Upper lobe of right lung (tissue), 1 donor: ENCODE results near the gene SLC9A3. TPM values are rescaled to one million over a fixed set of nuclear protein-coding genes. Genes with fewer than 3 reads are reported as not detected.

ENCODE experiments used
- ATAC-seq: fragments of 200-7000 bp; cut with Tn5 transposase; one replicate; pipeline ENCODE4 v1.9.1; 2020; ENCODE audit warnings: mild to moderate bottlenecking, moderate library complexity
- DNase-seq: peaks from one replicate; pipeline ENCODE4 v3.0.0-alpha.2; 2020
- H3K27ac ChIP-seq: fragments of 200-600 bp; one replicate; pipeline ENCODE4 v1.8.0; 2022
- H3K27me3 ChIP-seq: fragments of 200-600 bp; one replicate; pipeline ENCODE4 v1.8.0; 2022; ENCODE audit warnings: mild to moderate bottlenecking
- H3K36me3 ChIP-seq: fragments of 200-600 bp; one replicate; pipeline ENCODE4 v1.8.0; 2022
- H3K4me1 ChIP-seq: fragments of 200-600 bp; one replicate; pipeline ENCODE4 v1.8.0; 2022
- H3K4me3 ChIP-seq: fragments of 200-600 bp; one replicate; pipeline ENCODE4 v1.8.0; 2022; ENCODE audit warnings: mild to moderate bottlenecking
- H3K9me3 ChIP-seq: fragments of 200-600 bp; one replicate; pipeline ENCODE4 v1.8.0; 2022
- CTCF ChIP-seq: fragments of 200-600 bp; IDR thresholded peaks from one replicate; pipeline ENCODE4 v1.8.0; 2022; ENCODE audit warnings: antibody characterized with exemption
- intact Hi-C: fragments of 100-400 bp; cut with DNase I; formaldehyde crosslinking; loops from one replicate; pipeline ENCODE4 v1.11.0; 2022
- total RNA-seq: library from RNA; stranded (reverse); fragmentation: NEBNext Ultra II Directional; extraction: Animal tissue kit (Norgen Biotek cat#: 25700); gene quantifications from one replicate; pipeline ENCODE4 v1.2.1, GENCODE V29; 2021
- donor health status: DM: no; HTN: yes; CAD: no; lungs with severe emphysema.

SLC9A3 gene
- total RNA-seq, 1 donor from 2014 or later = 1.0 TPM

- ATAC-seq (no peak), DNase-seq (no peak)
- TF ChIP-seq CTCF = no peak
- Histone ChIP-seq H3K27me3 (peaks cover 42% of the 10 kb centered on the region), H3K9me3 (no peaks in the 10 kb centered on the region), H3K36me3 (no peaks in the 10 kb centered on the region), H3K4me3 (no peak overlapping the region), H3K27ac (no peak overlapping the region), H3K4me1 (peaks cover 7% of the 10 kb centered on the region)
- intact Hi-C loops = no loop called here
Measured at GRCh38 chr5:485946-486491, 38.2 kb downstream of the SLC9A3 start.

- DNase-seq (no peak), ATAC-seq (no peak)
- intact Hi-C loops = no loop called here
- no peak overlapping the region for H3K27ac ChIP-seq
- no peaks in the 10 kb centered on the region for H3K36me3 ChIP-seq
- H3K4me3 ChIP-seq = no peak overlapping the region
- peaks cover 46% of the 10 kb centered on the region for H3K27me3 ChIP-seq
- TF ChIP-seq CTCF = no peak
- no peaks in the 10 kb centered on the region for H3K9me3 ChIP-seq
- H3K4me1 ChIP-seq = peaks cover 7% of the 10 kb centered on the region
Measured at GRCh38 chr5:485113-485945, 38.9 kb downstream of the SLC9A3 start.

- intact Hi-C loops = no loop called here
- no peak for TF ChIP-seq CTCF
- Histone ChIP-seq H3K4me1 (peaks cover 7% of the 10 kb centered on the region), H3K9me3 (no peaks in the 10 kb centered on the region), H3K4me3 (no peak overlapping the region), H3K27ac (no peak overlapping the region), H3K36me3 (no peaks in the 10 kb centered on the region), H3K27me3 (peaks cover 54% of the 10 kb centered on the region)
- no peak for ATAC-seq
- no peak for DNase-seq
Measured at GRCh38 chr5:484556-484955, 39.7 kb downstream of the SLC9A3 start.

GRCh38 chr5:483434-484140 lies 40.7 kb downstream of the SLC9A3 start:
- Histone ChIP-seq H3K27me3 (peaks cover 58% of the 10 kb centered on the region), H3K27ac (no peak overlapping the region), H3K36me3 (no peaks in the 10 kb centered on the region), H3K4me1 (peaks cover 7% of the 10 kb centered on the region), H3K4me3 (no peak overlapping the region), H3K9me3 (no peaks in the 10 kb centered on the region)
- DNase-seq = no peak
- intact Hi-C loops = no loop called here
- no peak for TF ChIP-seq CTCF
- no peak for ATAC-seq

- no peak overlapping the region for H3K4me3 ChIP-seq
- H3K9me3 ChIP-seq = no peaks in the 10 kb centered on the region
- DNase-seq = no peak
- no peaks in the 10 kb centered on the region for H3K36me3 ChIP-seq
- no peak for ATAC-seq
- no peak for TF ChIP-seq CTCF
- H3K4me1 ChIP-seq = peaks cover 7% of the 10 kb centered on the region
- intact Hi-C loops = no loop called here
- no peak overlapping the region for H3K27ac ChIP-seq
- peaks cover 58% of the 10 kb centered on the region for H3K27me3 ChIP-seq
Measured at GRCh38 chr5:483011-483410, 41.2 kb downstream of the SLC9A3 start.
